DND-41 (cell line): ENCODE measurements around the gene OXTR.

Experiments used
- EZH2 ChIP-seq: IDR thresholded peaks from 3 replicates; pipeline ENCODE4 v1.6.1; 2012; ENCODE audit warnings: borderline replicate concordance, low read depth, mild to moderate bottlenecking, moderate library complexity, low read length, inconsistent platforms; ENCODE audit not compliant: severe bottlenecking
- TF ChIP-seq, protein P1 (sequence below): IDR thresholded peaks from 2 replicates; pipeline ENCODE4 v1.5.1; 2012; ENCODE audit warnings: borderline replicate concordance, low read length, moderate library complexity, mild to moderate bottlenecking; ENCODE audit not compliant: poor library complexity, severe bottlenecking; ENCODE audit errors: extremely low read depth

GRCh38 chr3:8743911-8744310 lies 25.5 kb downstream of the OXTR start:
- TF ChIP-seq, protein P1, sequence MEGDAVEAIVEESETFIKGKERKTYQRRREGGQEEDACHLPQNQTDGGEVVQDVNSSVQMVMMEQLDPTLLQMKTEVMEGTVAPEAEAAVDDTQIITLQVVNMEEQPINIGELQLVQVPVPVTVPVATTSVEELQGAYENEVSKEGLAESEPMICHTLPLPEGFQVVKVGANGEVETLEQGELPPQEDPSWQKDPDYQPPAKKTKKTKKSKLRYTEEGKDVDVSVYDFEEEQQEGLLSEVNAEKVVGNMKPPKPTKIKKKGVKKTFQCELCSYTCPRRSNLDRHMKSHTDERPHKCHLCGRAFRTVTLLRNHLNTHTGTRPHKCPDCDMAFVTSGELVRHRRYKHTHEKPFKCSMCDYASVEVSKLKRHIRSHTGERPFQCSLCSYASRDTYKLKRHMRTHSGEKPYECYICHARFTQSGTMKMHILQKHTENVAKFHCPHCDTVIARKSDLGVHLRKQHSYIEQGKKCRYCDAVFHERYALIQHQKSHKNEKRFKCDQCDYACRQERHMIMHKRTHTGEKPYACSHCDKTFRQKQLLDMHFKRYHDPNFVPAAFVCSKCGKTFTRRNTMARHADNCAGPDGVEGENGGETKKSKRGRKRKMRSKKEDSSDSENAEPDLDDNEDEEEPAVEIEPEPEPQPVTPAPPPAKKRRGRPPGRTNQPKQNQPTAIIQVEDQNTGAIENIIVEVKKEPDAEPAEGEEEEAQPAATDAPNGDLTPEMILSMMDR, result no peak
- TF ChIP-seq EZH2, result no peak
